DMS53 treated with DMSO at 0.1 percent for 48 hours (cell line): Measurements from ENCODE around the gene SLC25A26.

Experiments used
- DNase-seq: peaks from one replicate; lab custom pipeline; 2025; ENCODE audit not compliant: unreplicated experiment; lab: John Stamatoyannopoulos, UW

SLC25A26 gene

DNA sequence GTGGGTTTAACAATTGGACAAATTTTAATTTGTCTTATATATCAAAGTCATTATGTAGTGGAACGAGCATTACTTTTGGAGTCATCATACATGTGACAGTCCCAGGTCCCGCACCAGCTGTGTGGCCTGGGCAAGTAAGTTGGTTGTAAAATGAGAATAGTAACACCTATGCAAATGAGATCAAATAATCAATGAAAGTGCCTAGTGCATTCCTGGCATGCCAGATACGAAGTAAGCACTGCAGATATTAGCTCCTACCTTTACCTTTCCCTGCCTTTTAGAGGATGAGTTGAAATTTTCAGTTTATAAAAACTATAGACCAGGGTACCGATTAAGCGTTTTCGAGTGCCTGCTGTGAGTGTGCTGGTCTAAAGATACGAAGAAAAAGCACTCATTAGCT lies 145.9 kb downstream of the SLC25A26 start:
- no peak for DNase-seq

DNA sequence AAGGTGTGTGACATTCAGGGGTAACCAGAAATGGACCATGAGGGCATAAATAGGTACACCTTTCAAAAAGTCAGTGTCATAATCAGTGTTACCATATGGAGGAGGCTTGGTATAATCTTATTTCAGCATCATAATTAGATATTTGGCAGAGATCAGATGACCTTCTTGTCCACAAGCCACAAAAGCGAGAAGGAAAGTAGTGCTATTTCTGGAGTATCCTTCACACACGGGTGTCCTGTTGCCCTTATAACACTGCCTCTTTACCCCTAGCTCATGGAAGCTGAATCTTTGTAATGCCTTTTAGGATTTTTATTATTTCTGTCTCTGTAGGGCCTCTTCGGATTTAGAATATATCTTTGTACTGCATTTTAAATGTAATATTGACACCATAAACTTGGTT lies 147.2 kb downstream of the SLC25A26 start:
- DNase-seq, result no peak

DNA sequence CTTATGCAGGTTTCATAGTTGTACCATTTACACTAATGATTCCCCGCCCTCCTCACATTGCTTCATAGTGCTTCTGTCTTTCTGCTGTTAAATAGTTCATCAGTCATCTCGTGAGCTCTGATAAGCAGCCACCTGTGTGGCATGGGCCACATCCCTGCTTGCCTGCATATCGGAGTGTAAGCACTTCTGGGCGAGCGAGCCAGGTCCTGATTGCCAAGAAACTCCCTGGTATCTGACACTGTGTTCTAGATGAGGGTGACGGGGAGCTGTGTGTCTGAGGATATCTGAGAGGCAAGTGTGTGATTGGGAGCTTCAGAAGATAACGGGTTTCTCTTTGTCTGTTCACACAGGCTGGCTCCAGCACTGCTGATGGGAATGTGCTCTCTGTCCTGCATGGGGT lies 149.4 kb downstream of the SLC25A26 start:
- no peak for DNase-seq

DNA sequence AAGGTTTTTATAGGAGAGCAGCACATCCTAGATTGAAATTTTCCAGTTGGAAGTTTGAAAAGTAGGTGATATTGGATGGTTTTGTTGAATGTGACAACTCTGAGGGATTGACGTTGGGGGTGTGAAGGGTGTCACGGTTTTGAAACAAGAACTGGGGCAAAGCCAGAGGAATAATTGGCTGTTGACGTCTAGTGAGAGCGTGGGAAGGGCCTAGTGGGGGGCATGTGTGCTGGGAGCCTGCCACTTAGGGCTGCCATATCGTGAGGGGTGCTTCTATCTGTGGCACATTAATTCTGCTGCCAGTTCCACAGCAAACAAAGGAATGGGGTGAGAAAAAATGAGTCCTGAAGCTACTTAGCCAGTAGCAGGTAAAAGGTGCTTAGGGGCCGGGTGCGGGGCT lies 150.6 kb downstream of the SLC25A26 start:
- DNase-seq, result no peak

DNA sequence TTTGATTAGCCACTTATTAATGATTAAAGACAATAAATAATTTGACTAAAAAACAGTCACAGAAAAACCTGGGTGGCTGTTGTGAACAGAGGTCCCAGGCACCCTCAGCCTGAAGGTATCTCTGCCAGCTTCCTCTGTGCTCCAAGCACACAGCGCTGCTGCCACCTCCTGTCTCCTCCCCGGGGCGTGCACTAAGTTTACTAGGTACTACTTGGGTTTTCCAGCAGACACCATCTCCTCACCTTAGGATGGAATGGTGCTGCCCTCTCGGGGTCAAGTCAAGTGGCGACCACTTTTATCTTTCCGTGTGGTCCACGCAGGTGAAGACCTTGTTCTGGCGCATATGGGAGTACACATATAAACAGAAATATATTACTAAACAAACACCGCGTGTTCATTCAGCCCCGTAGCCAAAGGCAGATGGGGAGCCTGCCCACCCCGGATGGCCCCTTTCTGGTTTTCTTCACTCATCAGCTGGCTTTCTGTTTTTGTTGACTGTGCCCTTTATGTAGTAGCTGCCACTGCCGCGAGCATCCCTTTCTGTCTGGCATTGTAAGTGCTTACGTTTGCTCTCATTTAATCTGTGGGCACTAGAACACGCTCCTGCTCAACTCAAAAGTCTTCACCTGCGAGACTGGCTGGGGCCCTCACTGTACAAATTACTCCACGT lies 152.0 kb downstream of the SLC25A26 start:
- DNase-seq, result no peak

DNA sequence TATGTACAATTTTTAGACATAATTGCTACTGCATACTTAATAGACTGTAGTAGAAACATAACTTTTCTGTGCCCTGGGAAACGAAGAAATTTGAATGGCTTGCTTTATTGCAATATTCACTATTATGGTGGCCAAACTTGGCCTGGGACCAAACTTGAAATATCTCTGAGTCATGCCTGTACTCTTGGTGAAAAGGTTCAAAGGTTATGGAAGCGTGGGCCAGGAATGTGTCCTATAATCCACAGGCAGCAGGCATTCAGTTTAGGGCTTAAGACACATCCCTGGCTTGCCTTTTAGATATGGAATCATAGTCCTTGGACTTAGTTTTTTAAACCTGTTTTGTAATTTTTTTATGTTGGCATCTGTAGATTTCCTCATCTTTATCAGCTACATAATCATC lies 155.8 kb downstream of the SLC25A26 start:
- DNase-seq, result no peak

DNA sequence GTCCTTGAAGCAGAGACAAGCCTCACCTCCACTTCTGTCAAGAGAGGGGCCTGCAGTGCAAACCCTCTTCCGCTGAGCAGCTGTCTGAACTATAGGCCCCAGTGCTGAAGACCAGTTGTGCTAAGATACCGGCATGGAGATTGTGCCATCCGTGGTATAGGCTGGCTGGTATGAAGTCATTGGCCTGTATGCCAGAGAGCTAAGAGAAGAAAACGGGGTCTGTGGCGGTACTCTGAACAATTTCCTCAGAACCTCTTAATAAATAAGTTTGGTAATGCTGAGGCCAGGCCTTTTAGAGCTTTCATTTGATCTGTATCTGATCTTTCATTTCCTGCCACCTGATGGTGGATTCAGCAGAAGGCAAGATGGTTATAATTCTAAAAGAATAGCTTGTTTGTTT lies 157.0 kb downstream of the SLC25A26 start:
- DNase-seq, result no peak

DNA sequence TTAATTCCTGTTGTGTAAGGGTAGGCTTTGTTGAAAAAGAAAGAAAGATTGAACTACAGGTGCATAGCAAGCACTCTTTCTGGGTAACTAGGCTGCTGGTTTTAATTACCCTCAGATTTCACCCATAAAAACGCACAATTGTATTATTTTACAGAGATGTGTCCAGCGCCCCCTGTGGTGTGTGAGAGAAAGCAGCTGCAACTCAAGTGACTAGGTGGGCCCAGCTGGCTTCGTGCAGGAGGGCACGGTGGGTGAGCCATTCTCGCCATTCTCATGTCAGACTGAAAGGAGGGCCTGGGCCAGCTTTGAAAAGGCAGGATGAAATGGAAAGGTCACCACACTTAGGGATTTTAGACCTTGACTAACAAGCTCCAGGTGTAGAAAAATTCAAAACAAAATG lies 157.5 kb downstream of the SLC25A26 start:
- no peak for DNase-seq

DNA sequence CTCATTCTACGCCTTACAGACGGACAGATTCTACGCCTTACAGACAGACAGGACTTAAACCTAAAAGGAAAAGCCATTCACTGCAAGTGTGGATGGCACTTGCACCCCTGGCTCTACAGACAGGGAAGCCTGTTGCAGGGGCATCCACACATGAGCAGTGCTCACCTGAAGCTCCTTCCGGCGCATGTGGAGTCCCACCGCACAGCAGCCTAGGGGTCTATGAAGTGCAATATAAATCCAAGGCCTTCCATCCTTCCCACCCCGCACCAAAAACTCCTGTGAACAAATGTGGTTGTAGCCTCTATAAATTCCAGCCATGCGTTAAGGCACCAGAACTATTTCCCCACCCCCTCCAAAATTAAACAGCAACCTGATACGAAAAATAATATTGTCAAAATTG lies 158.8 kb downstream of the SLC25A26 start:
- DNase-seq, result no peak

DNA sequence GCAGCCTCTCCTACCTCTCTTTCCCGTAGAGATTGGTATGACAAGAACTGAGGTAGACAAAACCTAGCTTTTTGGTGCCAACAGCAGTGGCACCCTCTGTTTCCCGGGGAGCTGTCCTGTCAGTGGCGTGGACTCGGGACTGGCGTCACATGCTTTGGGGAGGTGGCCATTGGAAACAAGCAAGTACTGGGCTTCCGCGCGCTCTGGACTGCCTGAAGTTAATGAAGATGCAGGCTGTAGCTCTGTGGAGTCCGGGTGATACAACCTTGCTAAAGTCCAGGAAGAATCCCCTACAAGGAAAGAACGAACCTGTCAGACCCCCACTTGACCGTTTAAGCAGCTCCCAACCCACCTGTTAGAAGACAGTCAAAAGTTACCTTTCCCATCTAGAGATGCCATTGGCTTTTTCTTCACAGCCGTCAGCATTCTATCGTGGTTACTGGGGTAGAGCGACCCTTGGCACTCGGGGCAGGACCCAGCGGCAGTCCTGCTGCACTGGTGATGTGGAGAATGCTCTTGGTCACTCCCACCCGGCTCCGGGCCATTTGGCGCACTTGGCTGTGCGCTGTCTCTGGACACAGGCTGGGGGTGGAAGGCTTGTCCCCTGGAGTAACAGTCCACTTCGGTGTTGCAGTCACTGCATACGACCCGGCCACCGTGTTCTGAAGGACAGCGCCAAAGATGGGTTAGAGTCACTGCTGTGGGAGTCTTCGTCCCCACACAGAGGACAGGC lies 159.6 kb downstream of the SLC25A26 start:
- no peak for DNase-seq

DNA sequence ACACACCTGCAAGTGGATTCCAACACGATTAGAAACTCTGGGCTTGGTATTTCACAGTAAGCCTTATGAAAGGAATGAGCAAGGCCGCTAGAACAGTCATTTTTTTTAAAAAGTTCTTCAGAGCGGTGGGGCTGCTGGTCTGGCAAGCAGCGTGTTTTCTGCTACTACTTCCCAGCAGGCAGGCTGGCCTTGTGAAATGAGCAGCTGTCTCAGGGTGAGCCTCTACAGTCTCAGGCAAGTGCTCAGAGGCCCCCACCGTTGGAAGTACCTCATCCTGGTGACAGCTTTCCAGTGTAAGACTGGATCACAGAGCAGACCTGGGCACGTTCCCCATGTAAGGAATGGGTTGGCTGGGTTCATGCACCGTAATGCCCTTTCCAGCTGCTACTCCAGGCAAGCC lies 160.8 kb downstream of the SLC25A26 start:
- no peak for DNase-seq

DNA sequence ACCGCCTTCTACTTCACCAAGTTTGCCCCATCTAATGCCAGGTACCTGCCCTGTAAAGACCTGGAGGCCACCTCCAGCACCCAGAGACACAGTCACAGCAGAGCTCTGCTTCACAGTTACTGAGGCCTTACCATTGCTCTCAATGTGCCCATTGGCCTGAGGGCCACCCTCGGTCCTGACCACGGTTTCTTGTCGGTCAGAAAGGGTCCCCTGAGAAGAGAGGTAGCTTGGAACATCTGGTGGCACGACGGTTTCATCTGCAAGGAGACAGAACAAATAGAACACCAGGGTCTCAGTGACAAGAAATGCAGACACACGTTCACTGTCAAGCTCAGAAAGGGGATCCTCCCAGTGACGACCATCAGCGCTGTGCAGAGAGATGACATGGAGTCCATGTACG lies 161.3 kb downstream of the SLC25A26 start:
- no peak for DNase-seq

DNA sequence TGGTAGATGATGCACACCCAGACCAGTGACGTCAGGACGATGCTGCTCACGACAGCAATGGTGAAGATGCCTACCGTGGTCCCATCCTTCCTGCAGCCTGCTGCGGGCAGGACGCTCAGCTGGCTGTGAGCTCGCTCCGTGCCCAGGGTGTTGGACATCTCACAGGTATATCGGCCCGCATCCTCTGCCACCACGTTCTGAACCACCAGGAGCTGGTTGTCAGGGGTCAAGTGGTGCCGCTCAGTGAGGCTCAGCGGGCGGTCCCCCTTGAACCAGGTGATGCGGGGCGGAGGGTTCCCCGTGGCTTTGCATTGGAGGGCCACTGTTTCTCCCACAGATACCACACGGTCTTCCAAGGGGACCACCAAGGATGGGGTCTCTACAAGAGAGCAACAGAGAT lies 162.2 kb downstream of the SLC25A26 start:
- no peak for DNase-seq

DNA sequence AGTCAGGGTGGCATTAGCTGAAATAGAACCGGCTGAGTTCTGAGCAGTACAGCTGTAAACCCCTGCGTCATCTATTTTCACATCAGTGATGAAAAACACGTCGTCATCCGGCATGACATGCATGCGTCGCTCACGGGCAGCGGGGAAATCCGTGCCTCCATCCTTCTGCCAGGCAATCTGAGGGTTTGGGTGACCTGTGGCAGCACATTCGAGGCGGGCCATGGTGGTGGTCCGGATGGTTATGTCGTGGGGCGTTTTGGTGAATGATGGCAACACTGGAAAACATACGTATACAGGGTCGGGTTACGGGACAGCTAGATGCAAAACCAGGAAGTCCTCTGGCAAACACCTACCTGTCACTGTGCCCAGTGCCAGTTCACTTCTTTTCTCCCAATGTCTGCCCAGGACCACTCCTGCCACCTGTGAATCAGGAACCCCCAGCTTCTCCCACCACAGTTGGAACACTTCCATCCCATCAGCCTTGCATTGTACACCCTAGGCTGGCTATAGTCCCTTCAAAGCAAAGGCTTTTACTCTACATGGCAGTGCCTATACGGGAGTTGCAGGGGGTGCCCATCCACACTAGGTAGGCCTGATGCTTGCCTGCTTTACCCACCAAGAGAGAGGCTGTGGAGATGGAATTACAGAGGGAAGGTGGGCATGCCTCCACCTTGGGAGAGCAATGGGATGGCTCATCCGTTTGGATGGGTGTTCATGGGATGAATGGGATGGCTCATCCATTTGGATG lies 163.4 kb downstream of the SLC25A26 start:
- no peak for DNase-seq

DNA sequence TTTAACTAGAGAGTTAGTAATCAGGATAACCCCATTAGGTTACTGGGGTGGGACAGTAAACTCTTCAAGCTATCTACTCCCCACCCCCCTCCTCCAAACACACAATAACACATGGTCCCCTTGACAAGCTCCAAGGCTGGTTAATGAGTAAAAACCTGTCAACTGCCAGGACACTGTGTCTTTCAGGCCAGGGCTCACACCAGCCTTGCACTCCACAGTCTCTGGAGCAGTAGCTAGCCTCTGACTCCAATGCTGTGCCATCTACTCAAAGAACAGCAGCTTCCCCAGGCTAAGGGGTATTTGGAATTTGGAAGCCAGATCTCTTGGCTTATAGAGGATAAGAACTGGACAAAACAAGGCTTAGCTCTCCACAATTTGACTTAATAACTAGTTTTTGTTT lies 164.3 kb downstream of the SLC25A26 start:
- DNase-seq, result no peak

DNA sequence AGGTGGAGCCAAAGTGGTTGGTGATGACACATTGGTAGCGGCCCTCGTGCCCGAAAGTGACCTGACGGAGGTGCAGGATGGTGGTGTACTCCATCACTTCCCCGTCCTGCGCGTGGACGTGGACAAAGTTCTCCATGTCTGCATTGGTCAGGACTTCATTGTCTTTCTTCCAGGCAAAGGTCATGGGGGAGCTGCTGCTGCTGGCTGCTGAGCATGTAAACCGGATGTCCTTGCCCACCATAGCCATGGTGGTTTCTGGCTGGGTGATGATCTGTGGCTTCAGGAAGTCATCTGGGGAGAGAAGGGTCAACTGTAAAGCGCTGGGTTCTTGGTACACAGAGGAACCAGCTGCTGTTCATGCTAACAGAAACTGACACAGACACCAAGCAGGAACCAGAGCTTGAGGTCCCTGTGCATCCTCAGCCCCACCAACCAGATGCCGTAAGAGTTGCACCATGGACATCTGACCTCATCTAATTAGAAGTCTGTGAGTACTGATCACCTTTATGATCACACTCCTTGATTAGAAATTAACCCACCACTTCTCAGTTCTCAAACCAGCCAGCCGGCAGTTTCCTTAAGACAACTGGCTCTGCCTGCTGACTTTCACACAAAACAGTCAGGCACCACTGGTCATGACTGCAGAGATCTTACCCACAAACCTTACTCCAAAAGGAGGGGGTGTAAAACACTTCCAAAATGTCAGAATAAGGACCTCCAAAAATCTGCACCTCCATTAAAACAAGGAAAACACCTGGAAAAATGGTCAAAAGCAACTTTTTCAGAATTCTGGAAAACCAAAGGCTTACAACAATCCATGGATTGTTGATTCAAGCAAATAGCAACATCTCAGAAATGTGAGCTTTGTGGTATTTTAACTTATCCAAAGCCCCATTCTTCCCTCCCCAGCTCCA lies 165.5 kb downstream of the SLC25A26 start:
- no peak for DNase-seq

DNA sequence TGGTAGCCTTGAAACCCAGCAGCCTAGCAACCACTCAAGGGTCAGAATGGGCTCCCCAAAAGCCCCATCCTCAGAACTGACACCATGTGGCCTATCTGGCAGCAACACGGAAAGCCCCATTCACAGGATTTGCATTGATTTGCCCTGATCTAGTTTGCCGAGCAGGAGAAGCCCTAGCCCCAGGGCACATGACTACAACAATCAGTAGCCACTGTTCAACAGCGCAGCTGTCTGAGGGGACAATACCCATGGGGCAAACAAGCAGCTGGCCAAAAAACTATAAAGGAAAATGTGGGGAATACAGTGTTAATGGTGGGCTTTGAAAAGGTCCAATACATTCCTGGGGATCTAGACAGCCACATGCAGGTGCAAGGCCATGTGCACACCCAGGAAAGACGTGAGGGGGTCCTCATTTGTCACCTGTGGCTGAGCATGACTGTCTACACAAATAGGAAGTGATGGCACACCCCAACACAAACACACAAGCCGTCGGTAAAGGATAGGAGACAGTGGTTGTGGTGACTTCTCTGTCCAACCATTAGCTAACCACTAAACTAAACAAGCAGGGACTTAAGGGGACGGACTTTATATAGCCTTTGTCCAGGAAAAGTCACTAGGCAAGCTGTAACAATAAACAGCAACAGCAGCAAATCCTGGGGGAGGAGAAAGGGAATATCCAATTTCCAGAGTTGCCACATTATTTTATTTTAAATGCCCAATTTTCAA lies 166.3 kb downstream of the SLC25A26 start:
- no peak for DNase-seq

DNA sequence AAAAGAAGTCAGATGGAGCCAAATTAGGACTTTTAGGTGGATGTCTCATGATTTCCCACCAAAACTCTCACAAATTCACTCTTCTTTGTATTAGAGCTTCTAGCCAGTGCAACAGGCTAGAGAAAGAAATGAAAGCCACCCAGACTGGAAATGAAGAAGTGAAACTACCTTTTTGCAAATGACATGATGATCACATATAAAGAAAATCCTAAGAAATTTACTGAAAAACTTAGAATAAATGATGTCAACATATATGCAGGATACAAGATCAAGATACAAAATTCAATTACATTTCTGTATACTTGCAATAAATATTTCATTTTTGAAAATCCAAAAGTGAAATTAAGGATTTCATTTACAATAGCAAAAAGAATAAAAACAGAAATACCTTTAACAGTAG lies 169.2 kb downstream of the SLC25A26 start:
- no peak for DNase-seq

DNA sequence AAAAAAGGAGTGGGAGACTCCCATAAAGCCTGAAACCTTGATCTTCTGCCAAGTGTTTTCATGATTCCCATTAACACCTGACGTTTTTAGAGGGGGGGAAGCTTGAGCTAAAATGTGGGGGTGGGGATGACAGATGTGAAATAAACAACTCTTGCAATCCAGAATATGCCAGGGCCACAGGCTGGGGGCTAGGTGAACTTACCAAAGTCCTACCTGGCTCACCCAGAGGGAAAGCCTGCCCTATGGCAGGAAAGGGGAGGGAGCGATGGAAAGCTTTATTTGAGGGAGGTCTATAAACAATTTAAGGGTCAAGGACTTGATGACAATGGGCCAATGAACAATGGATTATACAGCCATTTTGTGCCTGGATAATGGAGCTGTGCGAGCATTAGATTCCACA lies 171.7 kb downstream of the SLC25A26 start:
- DNase-seq, result no peak

DNA sequence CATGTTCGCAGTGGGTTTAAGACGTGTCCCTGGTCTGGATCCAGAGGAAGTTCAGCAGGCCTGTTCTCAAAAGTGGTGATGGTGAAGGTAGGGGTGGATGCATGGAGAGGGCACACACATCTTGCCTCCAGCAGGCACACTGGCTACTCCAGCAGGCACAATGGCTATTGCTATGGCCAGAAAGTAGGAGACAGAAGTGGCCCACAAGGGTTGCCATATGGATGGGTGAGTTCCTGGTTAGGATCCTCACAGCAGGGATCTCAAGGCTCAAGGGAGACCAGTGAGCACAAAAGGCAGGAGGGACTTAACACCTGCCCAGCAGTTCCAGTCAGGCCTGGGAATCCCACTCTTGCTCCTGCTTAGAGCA lies 172.1 kb downstream of the SLC25A26 start:
- DNase-seq, result no peak
